K562 (cell line): ENCODE results near the gene ANGPTL7. TPM values are rescaled to one million over a fixed set of nuclear protein-coding genes. Genes with fewer than 3 reads are reported as not detected.

Experiments
- ATAC-seq: fragments of 200-7000 bp; cut with Tn5 transposase; 3 replicates; pipeline ENCODE4 v1.9.1; 2020; ENCODE audit warnings: moderate library complexity
- BruUV-seq: library from RNA; stranded (reverse); fragments of 400-500 nt; replicated peaks from 2 replicates; lab custom pipeline; 2021; lab: Mats Ljungman, UMichigan
- CTCF ChIA-PET: fragments of 300-600 bp; formaldehyde crosslinking; extraction: SDS; loops from one replicate; lab custom pipeline; 2021; ENCODE audit warnings: low intra/inter-chr PET ratio; lab: Yijun Ruan, JAX
- POLR2A ChIA-PET: fragments of 300-600, 350-650 bp; sonication (Branson Sonifier 250); formaldehyde crosslinking; extraction: SDS; loops from one replicate; lab custom pipeline; 2021; ENCODE audit warnings: antibody characterized with exemption, inconsistent platforms; lab: Yijun Ruan, JAX
- DNase-seq, 4 experiments: peaks; one replicate each; pipeline versions ENCODE4 v3.0.0 to v3.0.0-alpha.2; 2011 to 2018; ENCODE audit warnings: low spot score in 3 of 4, mixed read lengths in 3 of 4; ENCODE audit errors: extremely low read depth in 1 of 4
- FAIRE-seq: peaks from 2 replicates; lab custom pipeline; 2011; peaks lifted over from hg19 to GRCh38; lab: Jason Lieb, UNC
- H2AFZ ChIP-seq: 2 replicates; pipeline ENCODE4 v1.6.0; 2011; ENCODE audit warnings: low read depth, low read length, control low read depth, inconsistent platforms
- H3K27ac ChIP-seq: fragments of 200-600 bp; 3 replicates; pipeline ENCODE4 v1.8.0; 2011; ENCODE audit warnings: low read depth, mild to moderate bottlenecking, control low read depth, inconsistent platforms, low read length, moderate library complexity, mixed read lengths; ENCODE audit errors: extremely low read depth
- H3K27me3 ChIP-seq, 2 experiments: fragments of 300-600 bp in 1 of 2; 2 replicates in 1 of 2; 3 replicates in 1 of 2; pipeline versions ENCODE4 v1.6.0 to v1.8.0; 2011; ENCODE audit warnings: inconsistent platforms in 2 of 2, low read length in 2 of 2, mild to moderate bottlenecking in 1 of 2, mixed read lengths in 1 of 2, moderate library complexity in 1 of 2; ENCODE audit not compliant: control insufficient read depth in 2 of 2, insufficient read depth in 2 of 2
- H3K36me3 ChIP-seq: fragments of 300-600 bp; 3 replicates; pipeline ENCODE4 v1.8.0; 2011; ENCODE audit warnings: mild to moderate bottlenecking, low read length, inconsistent platforms; ENCODE audit not compliant: control insufficient read depth, insufficient read depth
- H3K4me1 ChIP-seq, 2 experiments: fragments of 200-600 bp in 1 of 2; replicated peaks in 1 of 2; 2 replicates in 1 of 2; 3 replicates in 1 of 2; pipeline versions ENCODE4 v1.5.1 to v1.8.0; 2011; ENCODE audit warnings: inconsistent platforms in 2 of 2, low read length in 2 of 2, mild to moderate bottlenecking in 1 of 2, mixed read lengths in 1 of 2, moderate library complexity in 1 of 2; ENCODE audit not compliant: control insufficient read depth in 2 of 2, insufficient read depth in 2 of 2
- H3K4me2 ChIP-seq: 2 replicates; pipeline ENCODE4 v1.6.1; 2011; ENCODE audit warnings: low read length, control low read depth, inconsistent platforms, mixed read lengths; ENCODE audit not compliant: insufficient read depth
- H3K4me3 ChIP-seq: fragments of 200-600 bp; sonication (generic), shearing (Covaris generic); 2 replicates; pipeline ENCODE4 v1.5.1; 2016; ENCODE audit warnings: control low read depth, inconsistent platforms
- H3K79me2 ChIP-seq: fragments of 200-600 bp; 3 replicates; pipeline ENCODE4 v1.8.0; 2011; ENCODE audit warnings: low read length, inconsistent platforms; ENCODE audit not compliant: control insufficient read depth, insufficient read depth
- H3K9ac ChIP-seq, 2 experiments: 2 replicates each; pipeline versions ENCODE4 v1.6.0 to v1.6.1; 2011; ENCODE audit warnings: low read depth in 2 of 2, low read length in 2 of 2, control low read depth in 1 of 2, inconsistent platforms in 1 of 2, mild to moderate bottlenecking in 1 of 2, mixed read lengths in 1 of 2; ENCODE audit not compliant: insufficient read depth in 1 of 2
- H3K9me1 ChIP-seq: one replicate; pipeline ENCODE4 v1.6.0; 2011; ENCODE audit warnings: inconsistent platforms, mild to moderate bottlenecking, low read length, moderate library complexity; ENCODE audit not compliant: control insufficient read depth, insufficient read depth
- H3K9me3 ChIP-seq: replicated peaks from 2 replicates; pipeline ENCODE4 v1.5.1; 2011; ENCODE audit warnings: low read depth, low read length, inconsistent platforms; ENCODE audit not compliant: control insufficient read depth, insufficient read depth
- H4K20me1 ChIP-seq: replicated peaks from 2 replicates; pipeline ENCODE4 v1.6.1; 2011; ENCODE audit warnings: low read length, inconsistent platforms, mixed read lengths; ENCODE audit not compliant: control insufficient read depth, insufficient read depth
- BMI1 ChIP-seq: fragments of 150-350 bp; IDR thresholded peaks from 2 replicates; pipeline ENCODE4 v1.6.1; 2014; ENCODE audit warnings: low read length
- GTF2A2 ChIP-seq: IDR thresholded peaks from 2 replicates; pipeline ENCODE4 v1.6.1; 2016; ENCODE audit warnings: mild to moderate bottlenecking, missing genetic modification characterization, missing compliant biosample characterization
- HDAC8 ChIP-seq: fragments of 450-650 bp; IDR thresholded peaks from 2 replicates; pipeline ENCODE4 v1.6.1; 2016; ENCODE audit warnings: mild to moderate bottlenecking, missing genetic modification characterization, moderate library complexity, missing compliant biosample characterization
- HDGF ChIP-seq: fragments of 450-650 bp; IDR thresholded peaks from 2 replicates; pipeline ENCODE4 v1.6.1; 2016
- L3MBTL2 ChIP-seq: fragments of 450-650 bp; IDR thresholded peaks from 2 replicates; pipeline ENCODE4 v1.6.1; 2016; ENCODE audit warnings: mild to moderate bottlenecking, moderate library complexity
- NCOA4 ChIP-seq: fragments of 450-650 bp; IDR thresholded peaks from 2 replicates; pipeline ENCODE4 v1.6.1; 2018; ENCODE audit warnings: mild to moderate bottlenecking; ENCODE audit not compliant: partially characterized antibody
- NELFE ChIP-seq: IDR thresholded peaks from 2 replicates; pipeline ENCODE4 v1.6.1; 2011; ENCODE audit warnings: mild to moderate bottlenecking; ENCODE audit not compliant: insufficient read depth, insufficient read length
- NFYB ChIP-seq: IDR thresholded peaks from 2 replicates; pipeline ENCODE4 v1.6.1; 2011; ENCODE audit warnings: mild to moderate bottlenecking, moderate library complexity; ENCODE audit not compliant: insufficient read length; ENCODE audit errors: extremely low read depth
- ZNF184 ChIP-seq: sonication (generic); formaldehyde crosslinking; IDR thresholded peaks from 2 replicates; pipeline ENCODE4 v1.5.0; 2020; ENCODE audit warnings: missing genetic modification reagents
- ZNF589 ChIP-seq: fragments of 200-800 bp; sonication (Bioruptor generic); IDR thresholded peaks from 2 replicates; pipeline ENCODE4 v1.6.1; 2016; ENCODE audit warnings: low read depth, missing genetic modification characterization, missing compliant biosample characterization
- WGBS: fragments of 100-300 bp; shearing (Covaris generic); methylation state at CpG from one replicate; pipeline ENCODE4 v1.1.6; 2016; ENCODE audit warnings: low coverage, mixed read lengths; ENCODE audit not compliant: insufficient coverage; ENCODE audit errors: missing lambda C conversion rate; 5-methylcytosine and 5-hydroxymethylcytosine counted together
- in situ Hi-C: fragments of 300-500 bp; cut with MboI; formaldehyde crosslinking; loops from 4 replicates; pipeline ENCODE4 v1.15.0; 2018; ENCODE audit warnings: inconsistent platforms, mixed read lengths
- intact Hi-C: fragments of 100-400 bp; cut with micrococcal nuclease; formaldehyde crosslinking; loops from 2 replicates; pipeline ENCODE4 v1.14.2; 2022
- polyA plus RNA-seq, 8 experiments: library from polyadenylated mRNA; depleted of rRNA in 4 of 8; stranded (reverse) in 5 of 8; unstranded in 3 of 8; fragments of >200 nt; fragmentation: Nextera tagmentation in 2 of 8; fragmentation: Illumina TruSeq in 1 of 8; extraction: Ambion mirVana in 2 of 8; extraction: Trizol in 1 of 8; gene quantifications; 2 replicates each; pipeline versions ENCODE4 v1.2.1 to v1.2.3, GENCODE V29; 2011 to 2014; ENCODE audit warnings: inconsistent platforms in 1 of 8, missing spikeins in 1 of 8
- total RNA-seq, 7 experiments: library from RNA; depleted of rRNA in 6 of 7; stranded (reverse); fragments of >200 nt in 6 of 7; fragmentation: Illumina TruSeq in 2 of 7; extraction: Trizol in 2 of 7; gene quantifications; 2 replicates each; pipeline versions ENCODE4 v1.2.1 to v1.2.3, GENCODE V29; 2011 to 2021; ENCODE audit warnings: low replicate concordance in 1 of 7
- TF ChIP-seq, protein P1 (sequence below): fragments of 250-450 bp; sonication (Bioruptor Pico); IDR thresholded peaks from 2 replicates; pipeline ENCODE4 v1.8.0; 2021; ENCODE audit warnings: borderline replicate concordance, mild to moderate bottlenecking, moderate library complexity; ENCODE audit not compliant: poor library complexity, severe bottlenecking
- TF ChIP-seq, protein P2 (sequence below), 3 experiments: fragments of 200-800 bp in 1 of 3; fragments of 250-450 bp in 1 of 3; fragments of 450-650 bp in 1 of 3; sonication (Bioruptor Pico) in 1 of 3; sonication (Bioruptor generic) in 1 of 3; formaldehyde crosslinking in 1 of 3; IDR thresholded peaks; 2 replicates each; pipeline versions ENCODE4 v1.6.1 to v1.8.0; 2016 to 2022; ENCODE audit warnings: mild to moderate bottlenecking in 2 of 3, missing genetic modification characterization in 2 of 3, missing compliant biosample characterization in 1 of 3, moderate library complexity in 1 of 3

ANGPTL7 gene
- total and polyA plus RNA-seq, 9 of the 15 experiments (the other 6 are each of a cell fraction or from before 2014, with no cell fraction given) = not detected

DNA sequence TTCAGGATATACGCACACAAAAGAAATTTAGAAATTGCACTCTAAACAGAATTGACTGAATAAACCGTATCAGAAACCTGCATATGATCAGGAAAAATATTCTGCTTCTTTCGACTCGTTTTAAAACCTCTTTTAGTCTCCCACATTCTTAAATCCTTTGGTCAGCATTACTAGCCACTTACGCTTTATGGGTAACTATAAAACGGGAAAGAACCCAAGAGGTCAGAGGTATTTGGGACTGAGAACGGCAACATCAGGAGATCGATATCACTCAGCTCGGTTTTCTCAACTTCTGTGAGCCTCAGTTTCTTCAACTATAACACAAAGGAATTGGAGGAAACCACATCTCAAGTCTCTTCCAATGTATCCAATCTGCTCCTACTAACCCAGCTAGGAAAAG is 36.4 kb upstream of the ANGPTL7 start:
- DNase-seq (no peak), FAIRE-seq (no peak), ATAC-seq (no peak)
- H3K36me3 ChIP-seq = peaks cover 87% of the 10 kb centered on the region
- no peaks in the 10 kb centered on the region for H3K27me3 ChIP-seq
- intact Hi-C loops = no loop called here
- H3K4me3 ChIP-seq = no peak overlapping the region
- POLR2A ChIA-PET = interaction anchor here (1.0 kb wide), 1 partner anchor 11 kb away, joined by 3 read pairs; no protein-coding TSS in a partner anchor
- H4K20me1 ChIP-seq = no peaks in the 10 kb centered on the region
- in situ Hi-C loops = no loop called here
- H3K9ac ChIP-seq = no peak overlapping the region
- no peaks in the 10 kb centered on the region for H3K9me3 ChIP-seq
- CTCF ChIA-PET = no interaction called here
- H3K9me1 ChIP-seq = no peaks in the 10 kb centered on the region
- BruUV-seq = no TSS peak
- no peak for TF ChIP-seq BMI1
- no peak for TF ChIP-seq ZNF589 (CRISPR knock-in tag)
- no peak for TF ChIP-seq L3MBTL2
- no peak for TF ChIP-seq HDGF
- TF ChIP-seq, protein P1, sequence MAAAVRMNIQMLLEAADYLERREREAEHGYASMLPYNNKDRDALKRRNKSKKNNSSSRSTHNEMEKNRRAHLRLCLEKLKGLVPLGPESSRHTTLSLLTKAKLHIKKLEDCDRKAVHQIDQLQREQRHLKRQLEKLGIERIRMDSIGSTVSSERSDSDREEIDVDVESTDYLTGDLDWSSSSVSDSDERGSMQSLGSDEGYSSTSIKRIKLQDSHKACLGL (CRISPR knock-in tag) = no peak
- TF ChIP-seq ZNF184 (CRISPR knock-in tag) = no peak
- TF ChIP-seq NFYB = no peak
- no peak for TF ChIP-seq NCOA4
- no peak for TF ChIP-seq HDAC8 (tag)
- TF ChIP-seq, protein P2, sequence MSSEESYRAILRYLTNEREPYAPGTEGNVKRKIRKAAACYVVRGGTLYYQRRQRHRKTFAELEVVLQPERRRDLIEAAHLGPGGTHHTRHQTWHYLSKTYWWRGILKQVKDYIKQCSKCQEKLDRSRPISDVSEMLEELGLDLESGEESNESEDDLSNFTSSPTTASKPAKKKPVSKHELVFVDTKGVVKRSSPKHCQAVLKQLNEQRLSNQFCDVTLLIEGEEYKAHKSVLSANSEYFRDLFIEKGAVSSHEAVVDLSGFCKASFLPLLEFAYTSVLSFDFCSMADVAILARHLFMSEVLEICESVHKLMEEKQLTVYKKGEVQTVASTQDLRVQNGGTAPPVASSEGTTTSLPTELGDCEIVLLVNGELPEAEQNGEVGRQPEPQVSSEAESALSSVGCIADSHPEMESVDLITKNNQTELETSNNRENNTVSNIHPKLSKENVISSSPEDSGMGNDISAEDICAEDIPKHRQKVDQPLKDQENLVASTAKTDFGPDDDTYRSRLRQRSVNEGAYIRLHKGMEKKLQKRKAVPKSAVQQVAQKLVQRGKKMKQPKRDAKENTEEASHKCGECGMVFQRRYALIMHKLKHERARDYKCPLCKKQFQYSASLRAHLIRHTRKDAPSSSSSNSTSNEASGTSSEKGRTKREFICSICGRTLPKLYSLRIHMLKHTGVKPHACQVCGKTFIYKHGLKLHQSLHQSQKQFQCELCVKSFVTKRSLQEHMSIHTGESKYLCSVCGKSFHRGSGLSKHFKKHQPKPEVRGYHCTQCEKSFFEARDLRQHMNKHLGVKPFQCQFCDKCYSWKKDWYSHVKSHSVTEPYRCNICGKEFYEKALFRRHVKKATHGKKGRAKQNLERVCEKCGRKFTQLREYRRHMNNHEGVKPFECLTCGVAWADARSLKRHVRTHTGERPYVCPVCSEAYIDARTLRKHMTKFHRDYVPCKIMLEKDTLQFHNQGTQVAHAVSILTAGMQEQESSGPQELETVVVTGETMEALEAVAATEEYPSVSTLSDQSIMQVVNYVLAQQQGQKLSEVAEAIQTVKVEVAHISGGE (CRISPR knock-in tag; IDR thresholded peaks at IDR 0.05) = no peak
- TF ChIP-seq GTF2A2 (tag) = no peak
- no peak for TF ChIP-seq NELFE
- H3K4me2 ChIP-seq = no peak overlapping the region
- H3K27ac ChIP-seq = no peak overlapping the region
- H3K4me1 ChIP-seq = no peaks in the 10 kb centered on the region
- WGBS = 81% methylated on average over 9 of the region's 9 CpGs
- no peaks in the 10 kb centered on the region for H3K79me2 ChIP-seq
- no peak overlapping the region for H2AFZ ChIP-seq
